Activated naive CD4-positive, alpha-beta T cell treated with anti-CD3 and anti-CD28 coated beads, Interleukin-2, amount 50 U/mL, for 24 hours (primary cell): ENCODE measurements around the gene RGS3.

Experiments used
- H3K27ac Mint-ChIP-seq: one replicate; pipeline ENCODE4 v1.8.0; 2021; ENCODE audit warnings: mild to moderate bottlenecking, mixed read lengths
- H3K27me3 Mint-ChIP-seq: one replicate; pipeline ENCODE4 v1.8.0; 2021; ENCODE audit warnings: mixed read lengths
- H3K36me3 Mint-ChIP-seq: one replicate; pipeline ENCODE4 v1.8.0; 2021; ENCODE audit warnings: mixed read lengths
- H3K4me1 Mint-ChIP-seq: one replicate; pipeline ENCODE4 v1.8.0; 2021; ENCODE audit warnings: mixed read lengths
- H3K4me3 Mint-ChIP-seq: one replicate; pipeline ENCODE4 v1.8.0; 2021; ENCODE audit warnings: mild to moderate bottlenecking, mixed read lengths
- H3K9me3 Mint-ChIP-seq: one replicate; pipeline ENCODE4 v1.8.0; 2021; ENCODE audit warnings: mixed read lengths

RGS3 gene

GRCh38 chr9:113511047-113511521 lies 47.6 kb downstream of the RGS3 start:
- no peaks in the 10 kb centered on the region for H3K36me3 Mint-ChIP-seq
- H3K4me1 Mint-ChIP-seq: peaks cover 49% of the 10 kb centered on the region
- peak overlapping the region; percentile 52 for H3K27ac Mint-ChIP-seq
- H3K27me3 Mint-ChIP-seq: no peaks in the 10 kb centered on the region
- H3K9me3 Mint-ChIP-seq: no peaks in the 10 kb centered on the region
- peak overlapping the region; percentile 39 for H3K4me3 Mint-ChIP-seq

- peak overlapping the region; percentile 53 for H3K27ac Mint-ChIP-seq
- peaks cover 57% of the 10 kb centered on the region for H3K4me1 Mint-ChIP-seq
- no peaks in the 10 kb centered on the region for H3K36me3 Mint-ChIP-seq
- H3K27me3 Mint-ChIP-seq: no peaks in the 10 kb centered on the region
- no peaks in the 10 kb centered on the region for H3K9me3 Mint-ChIP-seq
- H3K4me3 Mint-ChIP-seq: peak overlapping the region; percentile 72
These were observed 48.6 kb downstream of the RGS3 start for GRCh38 chr9:113511856-113512761.

- Mint-ChIP-seq H3K36me3 (no peaks in the 10 kb centered on the region), H3K9me3 (no peaks in the 10 kb centered on the region), H3K4me3 (peak overlapping the region; percentile 80), H3K27me3 (no peaks in the 10 kb centered on the region), H3K27ac (peak overlapping the region; percentile 90), H3K4me1 (peaks cover 67% of the 10 kb centered on the region)
These were observed 49.6 kb downstream of the RGS3 start for GRCh38 chr9:113513111-113513510.

- Mint-ChIP-seq H3K4me1 (peaks cover 71% of the 10 kb centered on the region), H3K9me3 (no peaks in the 10 kb centered on the region), H3K36me3 (no peaks in the 10 kb centered on the region), H3K27ac (peak overlapping the region; percentile 90), H3K4me3 (peak overlapping the region; percentile 80), H3K27me3 (no peaks in the 10 kb centered on the region)
These were observed 50.0 kb downstream of the RGS3 start for GRCh38 chr9:113513536-113513935.

- H3K4me3 Mint-ChIP-seq: peak overlapping the region; percentile 13
- H3K27me3 Mint-ChIP-seq: no peaks in the 10 kb centered on the region
- peaks cover 76% of the 10 kb centered on the region for H3K4me1 Mint-ChIP-seq
- H3K36me3 Mint-ChIP-seq: no peaks in the 10 kb centered on the region
- H3K9me3 Mint-ChIP-seq: no peaks in the 10 kb centered on the region
- H3K27ac Mint-ChIP-seq: peak overlapping the region; percentile 90
These were observed 50.5 kb downstream of the RGS3 start for GRCh38 chr9:113514061-113514460.

- Mint-ChIP-seq H3K4me1 (peaks cover 83% of the 10 kb centered on the region), H3K9me3 (no peaks in the 10 kb centered on the region), H3K36me3 (no peaks in the 10 kb centered on the region), H3K27me3 (no peaks in the 10 kb centered on the region), H3K27ac (peak overlapping the region; percentile 52), H3K4me3 (no peak overlapping the region)
These were observed 51.2 kb downstream of the RGS3 start for GRCh38 chr9:113514748-113515147.

GRCh38 chr9:113515862-113516261 lies 52.3 kb downstream of the RGS3 start:
- H3K4me1 Mint-ChIP-seq: peaks cover 94% of the 10 kb centered on the region
- peaks cover 2% of the 10 kb centered on the region for H3K36me3 Mint-ChIP-seq
- H3K27me3 Mint-ChIP-seq: no peaks in the 10 kb centered on the region
- no peaks in the 10 kb centered on the region for H3K9me3 Mint-ChIP-seq
- H3K27ac Mint-ChIP-seq: peak overlapping the region; percentile 84
- H3K4me3 Mint-ChIP-seq: no peak overlapping the region

- peak overlapping the region; percentile 66 for H3K27ac Mint-ChIP-seq
- H3K4me3 Mint-ChIP-seq: peak overlapping the region; percentile 89
- peaks cover 92% of the 10 kb centered on the region for H3K4me1 Mint-ChIP-seq
- H3K27me3 Mint-ChIP-seq: no peaks in the 10 kb centered on the region
- H3K36me3 Mint-ChIP-seq: peaks cover 2% of the 10 kb centered on the region
- no peaks in the 10 kb centered on the region for H3K9me3 Mint-ChIP-seq
These were observed 53.5 kb downstream of the RGS3 start for GRCh38 chr9:113516840-113517577.

- peak overlapping the region; percentile 89 for H3K4me3 Mint-ChIP-seq
- H3K36me3 Mint-ChIP-seq: peaks cover 2% of the 10 kb centered on the region
- no peak overlapping the region for H3K27ac Mint-ChIP-seq
- peaks cover 92% of the 10 kb centered on the region for H3K4me1 Mint-ChIP-seq
- H3K9me3 Mint-ChIP-seq: no peaks in the 10 kb centered on the region
- H3K27me3 Mint-ChIP-seq: no peaks in the 10 kb centered on the region
These were observed 56.0 kb downstream of the RGS3 start for GRCh38 chr9:113519426-113520108.

GRCh38 chr9:113520109-113520642 lies 56.6 kb downstream of the RGS3 start:
- H3K36me3 Mint-ChIP-seq: peaks cover 2% of the 10 kb centered on the region
- H3K27ac Mint-ChIP-seq: peak overlapping the region; percentile 92
- peaks cover 92% of the 10 kb centered on the region for H3K4me1 Mint-ChIP-seq
- H3K4me3 Mint-ChIP-seq: peak overlapping the region; percentile 89
- H3K9me3 Mint-ChIP-seq: no peaks in the 10 kb centered on the region
- no peaks in the 10 kb centered on the region for H3K27me3 Mint-ChIP-seq

GRCh38 chr9:113521693-113522255 lies 58.2 kb downstream of the RGS3 start:
- peak overlapping the region; percentile 71 for H3K4me3 Mint-ChIP-seq
- H3K27me3 Mint-ChIP-seq: no peaks in the 10 kb centered on the region
- H3K4me1 Mint-ChIP-seq: peaks cover 95% of the 10 kb centered on the region
- H3K36me3 Mint-ChIP-seq: peaks cover 6% of the 10 kb centered on the region
- no peaks in the 10 kb centered on the region for H3K9me3 Mint-ChIP-seq
- no peak overlapping the region for H3K27ac Mint-ChIP-seq

- Mint-ChIP-seq H3K4me1 (peaks cover 92% of the 10 kb centered on the region), H3K36me3 (peaks cover 6% of the 10 kb centered on the region), H3K4me3 (peak overlapping the region; percentile 71), H3K9me3 (no peaks in the 10 kb centered on the region), H3K27me3 (no peaks in the 10 kb centered on the region), H3K27ac (peak overlapping the region; percentile 12)
These were observed 58.9 kb downstream of the RGS3 start for GRCh38 chr9:113522419-113522818.

GRCh38 chr9:113522858-113523257 lies 59.3 kb downstream of the RGS3 start:
- Mint-ChIP-seq H3K4me1 (peaks cover 91% of the 10 kb centered on the region), H3K9me3 (no peaks in the 10 kb centered on the region), H3K27ac (no peak overlapping the region), H3K4me3 (peak overlapping the region; percentile 71), H3K27me3 (no peaks in the 10 kb centered on the region), H3K36me3 (peaks cover 6% of the 10 kb centered on the region)

GRCh38 chr9:113523421-113524141 lies 60.1 kb downstream of the RGS3 start:
- no peaks in the 10 kb centered on the region for H3K27me3 Mint-ChIP-seq
- peak overlapping the region; percentile 35 for H3K27ac Mint-ChIP-seq
- H3K36me3 Mint-ChIP-seq: peaks cover 6% of the 10 kb centered on the region
- peak overlapping the region; percentile 71 for H3K4me3 Mint-ChIP-seq
- H3K9me3 Mint-ChIP-seq: no peaks in the 10 kb centered on the region
- H3K4me1 Mint-ChIP-seq: peaks cover 84% of the 10 kb centered on the region
